Measurements from ENCODE around the gene TFPT. TPM values are rescaled to one million over a fixed set of nuclear protein-coding genes. Genes with fewer than 3 reads are reported as not detected.

The TFPT gene
- total RNA-seq, 1 experiment from 2014 or later, result 55.4 TPM

DNA sequence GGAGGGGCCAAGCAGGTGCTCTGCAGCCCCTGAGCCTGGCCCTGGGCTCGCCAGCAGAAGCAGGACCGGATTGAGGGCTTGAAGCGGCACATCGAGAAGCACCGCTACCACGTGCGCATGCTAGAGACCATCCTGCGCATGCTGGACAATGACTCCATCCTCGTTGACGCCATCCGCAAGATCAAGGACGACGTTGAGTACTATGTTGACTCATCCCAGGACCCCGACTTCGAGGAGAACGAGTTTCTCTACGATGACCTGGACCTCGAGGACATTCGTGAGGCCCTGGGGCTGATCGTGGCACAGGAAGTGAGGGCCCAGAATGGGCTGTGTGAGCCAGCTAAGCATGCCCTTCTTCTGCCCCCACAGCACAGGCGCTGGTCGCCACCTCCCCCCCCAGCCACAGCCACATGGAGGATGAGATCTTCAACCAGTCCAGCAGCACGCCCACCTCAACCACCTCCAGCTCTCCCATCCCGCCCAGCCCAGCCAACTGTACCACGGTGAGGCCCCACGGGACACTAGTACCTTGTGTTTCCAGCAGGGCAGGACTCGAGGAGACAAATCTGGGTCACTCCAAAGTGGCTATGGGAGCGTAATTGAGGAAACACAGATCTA lies 30.2 kb upstream of the TFPT start:
- no peak overlapping the region for H3K9ac ChIP-seq (ENCODE audit: low read length)
- intact Hi-C loops (cut with micrococcal nuclease), result no loop called here
- no TSS peak for BruUV-seq (replicated peaks)
- H3F3A ChIP-seq (ENCODE audit: low read length, unreplicated experiment), result no peaks in the 10 kb centered on the region
- ChIA-PET POLR2A (ENCODE audit: unreplicated experiment) (no interaction called here), CTCF (no interaction called here)
- H2AFZ ChIP-seq (ENCODE audit: low read length), result no peak overlapping the region
- ATAC-seq, result no peak
- no peaks in the 10 kb centered on the region for H3K9me3 ChIP-seq (ENCODE audit: low read length)
- H3K36me3 ChIP-seq (ENCODE audit: low read depth, low read length), result peaks cover 79% of the 10 kb centered on the region
- H3K9me2 ChIP-seq (replicated peaks; ENCODE audit: low read length), result no peaks in the 10 kb centered on the region
- H3K79me2 ChIP-seq (ENCODE audit: low read length), result peaks cover 23% of the 10 kb centered on the region
- DNase-seq, result no peak
- H3K4me2 ChIP-seq (ENCODE audit: low read length), result no peak overlapping the region
- no peak overlapping the region for H3K4me3 ChIP-seq (ENCODE audit: low read length)
- peaks cover 18% of the 10 kb centered on the region for H4K20me1 ChIP-seq (ENCODE audit: low read length)
- TF ChIP-seq EZH2phosphoT487 (IDR thresholded peaks at IDR 0.05; ENCODE audit: borderline replicate concordance, low read length) (no peak), EZH2 (IDR thresholded peaks at IDR 0.05; ENCODE audit: low read length, unreplicated experiment) (no peak)
- TF ChIP-seq, protein P1, sequence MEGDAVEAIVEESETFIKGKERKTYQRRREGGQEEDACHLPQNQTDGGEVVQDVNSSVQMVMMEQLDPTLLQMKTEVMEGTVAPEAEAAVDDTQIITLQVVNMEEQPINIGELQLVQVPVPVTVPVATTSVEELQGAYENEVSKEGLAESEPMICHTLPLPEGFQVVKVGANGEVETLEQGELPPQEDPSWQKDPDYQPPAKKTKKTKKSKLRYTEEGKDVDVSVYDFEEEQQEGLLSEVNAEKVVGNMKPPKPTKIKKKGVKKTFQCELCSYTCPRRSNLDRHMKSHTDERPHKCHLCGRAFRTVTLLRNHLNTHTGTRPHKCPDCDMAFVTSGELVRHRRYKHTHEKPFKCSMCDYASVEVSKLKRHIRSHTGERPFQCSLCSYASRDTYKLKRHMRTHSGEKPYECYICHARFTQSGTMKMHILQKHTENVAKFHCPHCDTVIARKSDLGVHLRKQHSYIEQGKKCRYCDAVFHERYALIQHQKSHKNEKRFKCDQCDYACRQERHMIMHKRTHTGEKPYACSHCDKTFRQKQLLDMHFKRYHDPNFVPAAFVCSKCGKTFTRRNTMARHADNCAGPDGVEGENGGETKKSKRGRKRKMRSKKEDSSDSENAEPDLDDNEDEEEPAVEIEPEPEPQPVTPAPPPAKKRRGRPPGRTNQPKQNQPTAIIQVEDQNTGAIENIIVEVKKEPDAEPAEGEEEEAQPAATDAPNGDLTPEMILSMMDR (conservative IDR thresholded peaks at IDR 0.05; ENCODE audit: low read depth, low read length), result no peak
- H3K27me3 ChIP-seq (ENCODE audit: low read length), result no peaks in the 10 kb centered on the region
- no peaks in the 10 kb centered on the region for H3K4me1 ChIP-seq (ENCODE audit: insufficient read depth, low read length)
- no peak overlapping the region for H3K27ac ChIP-seq (ENCODE audit: low read length)

DNA sequence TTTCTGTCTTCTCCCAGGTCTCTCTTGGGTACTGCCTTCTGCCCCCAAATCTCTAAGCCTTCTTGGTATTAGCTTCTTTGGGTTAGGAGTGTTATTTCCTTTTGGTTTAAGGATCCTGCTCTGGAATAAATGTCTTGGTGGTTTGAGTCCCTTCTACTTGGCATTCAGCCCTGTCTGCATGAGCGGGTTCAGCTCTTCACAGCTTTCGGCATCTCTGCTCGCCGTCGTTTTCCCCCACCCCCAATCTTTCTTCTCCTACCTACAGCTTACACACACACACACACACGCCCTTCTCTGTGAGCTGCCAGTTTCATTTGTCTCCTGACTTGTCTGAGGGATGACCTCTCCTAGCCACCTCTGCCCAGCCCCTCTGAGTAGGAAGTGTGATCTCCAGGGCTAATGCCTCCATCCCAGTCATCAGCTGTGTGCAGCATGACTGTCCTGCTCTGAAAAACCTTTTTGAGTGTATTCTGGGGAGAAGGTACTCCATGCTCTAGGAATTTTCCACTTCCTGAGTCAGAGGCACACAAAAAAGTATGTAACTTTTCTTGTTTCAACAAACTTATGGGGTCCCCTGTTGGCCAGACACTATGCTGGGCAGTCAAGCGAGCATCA lies 26.8 kb upstream of the TFPT start:
- peaks cover 40% of the 10 kb centered on the region for H4K20me1 ChIP-seq (ENCODE audit: low read length)
- POLR2A ChIA-PET (ENCODE audit: unreplicated experiment), result no interaction called here

More for the DNA sequence above, 26.8 kb upstream of the TFPT start:
- no peak overlapping the region for H2AFZ ChIP-seq (ENCODE audit: low read length)
- no peak overlapping the region for H3K9ac ChIP-seq (ENCODE audit: low read length)
- no peak for DNase-seq
- no peak overlapping the region for H3K4me3 ChIP-seq (ENCODE audit: low read length)
- H3K9me2 ChIP-seq (replicated peaks; ENCODE audit: low read length), result no peaks in the 10 kb centered on the region
- TF ChIP-seq EZH2phosphoT487 (IDR thresholded peaks at IDR 0.05; ENCODE audit: borderline replicate concordance, low read length) (no peak), EZH2 (IDR thresholded peaks at IDR 0.05; ENCODE audit: low read length, unreplicated experiment) (no peak)
- TF ChIP-seq, protein P1 (conservative IDR thresholded peaks at IDR 0.05; ENCODE audit: low read depth, low read length), result no peak
- no peak for ATAC-seq
- no peaks in the 10 kb centered on the region for H3K9me3 ChIP-seq (ENCODE audit: low read length)
- no peak overlapping the region for H3K4me2 ChIP-seq (ENCODE audit: low read length)
- peaks cover 66% of the 10 kb centered on the region for H3K36me3 ChIP-seq (ENCODE audit: low read depth, low read length)
- peaks cover 14% of the 10 kb centered on the region; the same call in 1 of the 2 replicates for H3K4me1 ChIP-seq (ENCODE audit: insufficient read depth, low read length)
- CTCF ChIA-PET, result no interaction called here
- H3F3A ChIP-seq (ENCODE audit: low read length, unreplicated experiment), result no peaks in the 10 kb centered on the region
- H3K27me3 ChIP-seq (ENCODE audit: low read length), result no peaks in the 10 kb centered on the region
- H3K27ac ChIP-seq (ENCODE audit: low read length), result no peak overlapping the region
- H3K79me2 ChIP-seq (ENCODE audit: low read length), result peaks cover 54% of the 10 kb centered on the region
- intact Hi-C loops (cut with micrococcal nuclease), result no loop called here
- BruUV-seq (replicated peaks), result no TSS peak
